Measurements from ENCODE around the gene SMURF1.
"Not testable (repeated sequence)": the region's sequence is repeated elsewhere in the genome, so short reads cannot be mapped to it uniquely, and the experiment has no call there.

SMURF1 gene

DNA sequence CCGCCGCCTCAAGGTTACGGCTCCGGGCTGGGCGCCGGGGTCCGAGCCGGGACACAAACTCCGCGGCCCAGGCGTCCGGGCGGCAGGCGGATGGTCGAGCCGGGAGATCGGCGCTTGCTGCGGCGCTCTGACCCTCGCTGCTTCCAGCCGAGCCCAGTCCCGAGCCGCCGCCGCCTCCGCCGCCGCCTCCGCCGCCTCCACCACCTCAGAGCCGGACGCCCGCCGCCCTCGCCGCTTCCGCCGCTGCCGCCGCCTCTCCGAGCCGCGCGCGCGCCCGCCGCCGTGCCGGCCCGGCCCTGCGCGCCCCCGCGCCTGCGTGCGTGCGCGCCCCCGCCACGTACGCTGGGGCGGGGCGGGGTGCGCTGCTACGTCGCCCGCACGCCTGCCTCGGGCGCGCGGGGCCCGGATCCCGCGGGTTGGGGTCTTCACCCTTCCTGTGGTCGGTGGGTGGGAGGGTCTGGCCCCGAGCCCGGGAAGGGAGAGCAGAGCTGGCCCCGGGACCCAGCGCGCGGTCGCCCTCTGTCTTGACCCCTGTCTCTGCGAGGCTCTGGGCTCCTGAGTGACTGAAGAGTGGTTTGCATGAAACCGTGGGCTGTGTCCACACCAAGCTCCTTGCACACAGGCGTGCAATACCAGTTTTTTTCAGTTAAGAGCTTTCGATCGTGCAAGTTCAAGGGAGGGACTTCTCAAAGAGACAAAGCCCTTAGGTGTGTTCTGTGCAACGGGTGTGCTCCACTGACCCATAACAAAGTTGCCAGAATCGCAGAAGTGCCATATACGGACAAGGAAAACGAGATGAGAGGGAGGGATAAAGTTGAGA, at the start of gene SMURF1:
SMURF1 (minus strand) TSS at position 256 of the 820 bp plus-strand sequence. CDS start 328 bp downstream, outside the sequence.
- DNase-seq, result peak; percentile 17 to 45

DNA sequence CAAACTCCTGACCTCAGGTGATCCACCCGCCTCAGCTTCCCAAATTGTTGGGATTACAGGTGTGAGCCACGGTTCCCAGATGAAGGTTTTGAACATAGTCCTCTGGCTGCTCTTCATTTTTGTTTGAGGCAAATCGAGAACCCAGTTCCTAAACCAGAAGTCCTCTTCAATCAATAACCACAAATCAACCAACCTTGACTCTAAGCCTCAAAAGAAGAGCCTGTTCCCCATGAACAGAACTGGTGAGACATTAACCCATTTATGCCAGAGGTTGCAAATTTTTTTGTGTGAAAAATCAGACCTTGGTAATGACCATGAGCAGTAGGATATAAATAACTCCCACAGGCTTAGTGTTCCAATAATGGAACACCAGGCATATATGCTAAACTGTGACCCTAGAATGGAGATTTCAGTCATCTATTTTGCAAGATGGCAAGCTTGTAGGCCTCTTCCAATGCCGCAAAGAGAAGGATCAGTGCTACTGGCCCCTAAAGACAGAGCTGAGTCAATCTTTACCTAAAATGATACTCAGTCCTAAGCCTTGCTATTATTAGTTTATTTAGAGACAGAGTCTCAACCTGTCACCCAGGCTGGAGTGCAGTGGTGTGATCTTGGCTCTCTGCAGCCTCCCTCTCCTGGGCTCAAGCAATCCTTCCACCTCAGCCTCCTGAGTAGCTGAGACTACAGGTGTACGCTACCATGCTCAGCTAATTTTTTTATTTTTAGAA, 48.1 kb upstream of the SMURF1 start:
- DNase-seq, result no peak

DNA sequence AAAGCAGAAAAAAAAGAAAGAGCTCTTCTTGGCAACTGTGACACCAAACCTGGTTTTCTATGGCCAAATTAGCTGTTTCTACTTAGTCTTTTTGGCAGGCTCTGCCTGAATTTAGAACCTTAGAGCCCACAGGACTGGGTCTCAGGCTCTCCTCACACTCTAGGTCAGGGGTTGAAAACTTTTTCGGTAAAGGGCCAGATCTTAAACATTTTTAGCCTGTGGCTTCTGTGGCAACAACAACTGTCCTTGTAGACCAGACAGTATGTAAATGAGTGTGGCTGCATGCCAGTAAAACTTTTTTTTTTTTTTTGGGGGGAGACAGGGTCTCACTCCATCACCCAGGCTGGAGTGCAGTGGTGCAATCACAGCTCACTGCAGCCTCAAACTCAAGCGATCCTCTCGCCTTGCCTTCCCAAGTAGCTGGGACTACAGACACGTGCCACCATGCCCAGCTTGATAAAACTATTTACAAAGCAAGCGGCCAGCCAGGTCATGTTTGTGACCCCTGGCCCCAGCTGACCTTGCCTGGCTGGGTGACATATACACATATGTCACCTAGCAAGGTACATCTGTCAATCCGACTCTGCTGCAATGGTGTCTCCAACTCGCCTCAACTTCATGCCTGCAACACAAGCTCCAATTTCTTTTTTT, 46.6 kb upstream of the SMURF1 start:
- DNase-seq, result no peak

DNA sequence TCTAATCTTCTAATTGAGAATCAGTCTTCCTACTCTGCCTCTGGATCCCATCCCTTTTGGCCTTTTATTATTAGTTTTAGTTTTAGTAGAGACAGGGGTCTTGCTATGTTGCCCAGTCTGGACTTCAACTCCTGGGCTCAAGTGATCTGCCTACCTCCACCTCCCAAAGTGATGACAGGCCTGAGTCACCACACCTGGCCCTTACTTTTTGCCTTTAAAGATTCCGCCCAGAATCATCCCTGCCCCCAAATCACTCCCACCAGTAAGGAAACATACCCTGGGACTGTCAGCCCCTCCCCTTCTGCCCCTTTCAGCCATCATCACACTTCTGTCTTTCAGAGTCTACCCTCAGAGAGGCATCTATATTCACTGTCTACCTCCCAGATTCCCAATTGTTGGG, 45.3 kb upstream of the SMURF1 start:
- DNase-seq, result no peak

DNA sequence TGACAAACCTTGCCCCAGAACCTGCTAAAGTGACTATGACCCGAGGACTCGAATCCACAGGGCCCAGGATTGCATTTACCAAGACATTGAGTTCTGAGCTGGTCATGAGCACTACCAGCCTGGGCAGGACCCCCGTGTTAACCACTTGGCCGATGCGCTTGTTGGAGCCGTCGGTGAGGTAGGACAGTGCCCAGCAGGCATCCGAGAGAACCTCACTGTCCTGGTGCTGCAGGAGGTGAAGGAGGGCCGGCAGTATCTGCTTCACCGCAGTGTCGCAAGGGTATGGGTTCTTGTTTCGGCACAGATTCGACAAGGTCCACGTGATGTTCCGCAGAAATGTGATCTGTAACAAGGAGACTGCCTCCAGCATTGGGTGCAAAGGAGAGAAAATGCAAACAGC, 44.3 kb upstream of the SMURF1 start:
- no peak for DNase-seq

DNA sequence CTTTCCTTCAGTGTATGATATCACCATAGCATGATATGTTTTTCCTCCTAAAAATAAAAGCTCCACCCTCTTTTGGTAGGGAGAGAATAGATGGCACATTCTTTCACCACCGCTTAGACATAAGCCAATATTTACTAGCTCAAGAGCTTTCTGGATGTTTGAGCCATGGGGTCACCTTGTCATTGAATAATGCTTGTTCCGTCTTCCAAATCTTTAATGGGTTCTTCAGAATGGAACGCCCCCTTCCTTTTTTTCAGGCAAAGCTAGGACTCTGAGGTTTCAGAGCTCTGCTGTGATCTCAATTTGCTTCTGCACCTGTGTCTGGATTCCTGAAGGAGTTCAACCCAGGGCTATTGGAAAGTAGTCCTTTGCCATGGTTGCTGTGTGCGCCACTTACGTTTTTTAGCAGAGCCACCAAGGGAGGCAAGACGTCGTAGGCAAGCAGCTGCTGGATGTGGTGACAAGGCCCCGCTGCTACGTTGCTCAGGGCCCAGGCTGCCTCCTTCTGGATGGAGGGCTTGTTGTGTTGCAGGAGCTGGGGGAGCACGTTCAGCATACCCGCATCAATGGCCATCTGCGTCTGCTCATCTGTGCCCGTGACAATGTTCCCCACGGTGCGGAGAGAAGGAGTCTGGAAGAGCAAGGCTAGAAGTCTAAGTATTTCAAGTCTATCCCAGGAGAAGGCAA, 40.8 kb upstream of the SMURF1 start:
- no peak for DNase-seq

DNA sequence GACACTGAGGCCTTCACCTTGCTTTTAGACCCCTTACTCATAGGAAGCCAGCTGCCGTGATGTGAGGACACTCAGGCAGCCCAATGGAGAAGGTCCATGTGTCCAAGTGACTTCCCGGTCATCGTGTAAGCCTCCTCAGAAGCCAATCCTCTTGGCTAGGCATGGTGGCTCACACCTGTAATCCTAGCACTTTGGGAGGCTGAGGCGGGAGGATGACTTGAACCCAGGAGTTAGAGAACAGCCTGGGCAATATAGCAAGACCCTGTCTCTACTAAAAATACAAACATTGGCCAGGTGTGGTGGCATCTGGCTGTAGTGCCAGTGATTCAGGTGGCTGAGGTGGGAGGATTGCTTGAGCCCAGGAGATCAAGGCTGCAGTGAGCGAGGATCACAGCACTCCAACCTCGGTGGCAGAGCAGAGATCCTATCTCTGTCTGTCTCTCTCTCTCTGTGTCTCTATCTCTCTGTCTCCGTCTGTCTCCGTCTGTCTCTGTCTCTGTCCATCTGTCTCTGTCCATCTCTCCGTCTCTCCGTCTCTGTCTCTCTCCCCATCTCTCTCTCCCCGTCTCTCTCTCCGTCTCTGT, 36.3 kb upstream of the SMURF1 start:
- DNase-seq, result no peak

DNA sequence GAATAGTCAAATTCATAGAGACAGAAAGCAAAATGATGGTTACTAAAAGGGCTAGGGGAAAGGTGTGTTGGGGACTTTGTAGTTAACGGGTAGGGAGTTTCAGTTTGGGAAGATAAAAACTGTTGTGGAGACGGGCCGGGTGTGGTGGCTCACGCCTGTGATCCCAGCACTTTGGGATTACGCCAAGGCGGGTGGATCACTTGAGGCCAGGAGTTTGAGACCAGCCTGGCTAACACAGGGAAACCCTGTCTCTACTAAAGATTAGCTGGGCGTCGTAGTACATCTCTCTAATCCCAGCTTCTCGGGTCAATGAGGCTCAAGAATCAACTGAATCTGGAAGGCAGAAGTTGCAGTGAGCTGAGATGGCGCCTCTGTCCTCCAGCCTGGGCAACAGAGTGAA, 33.3 kb upstream of the SMURF1 start:
- DNase-seq, result no peak

DNA sequence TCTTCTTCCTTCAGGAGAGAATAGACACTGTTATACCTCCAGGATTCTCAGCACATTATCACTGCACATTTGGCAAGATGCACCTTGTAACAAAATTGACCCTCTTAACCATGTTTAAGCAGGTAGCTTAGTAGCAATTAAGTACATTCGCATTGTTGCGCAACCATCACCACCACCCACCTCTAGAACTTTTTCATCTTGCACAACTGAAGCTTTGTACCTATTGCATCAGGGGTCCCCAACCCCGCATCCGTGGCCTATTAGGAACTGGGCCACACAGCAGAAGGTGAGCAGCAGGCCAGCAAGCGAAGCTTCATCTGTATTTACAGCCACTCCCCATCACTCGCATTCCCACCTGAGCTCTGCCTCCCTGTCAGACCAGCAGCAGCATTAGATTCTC, 29.9 kb upstream of the SMURF1 start:
- DNase-seq, result no peak

DNA sequence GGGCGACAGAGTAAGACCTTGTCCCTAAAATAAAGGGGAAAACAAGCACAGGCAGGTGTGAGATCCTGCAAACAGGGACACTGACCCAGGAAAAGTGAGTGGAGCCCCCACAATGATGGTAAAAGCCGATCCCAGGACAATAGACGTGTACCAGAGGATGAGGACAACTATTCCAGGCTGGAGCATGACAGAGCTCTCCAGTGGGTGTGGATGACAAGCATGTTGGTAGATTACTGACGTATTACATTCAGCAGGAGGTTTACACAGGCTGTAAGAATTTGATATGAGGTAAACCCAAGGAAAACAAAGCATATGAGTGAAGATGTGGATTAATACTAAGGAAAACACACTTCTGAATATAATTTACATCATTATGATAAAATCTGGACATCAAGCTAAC, 27.8 kb upstream of the SMURF1 start:
- DNase-seq, result no peak

DNA sequence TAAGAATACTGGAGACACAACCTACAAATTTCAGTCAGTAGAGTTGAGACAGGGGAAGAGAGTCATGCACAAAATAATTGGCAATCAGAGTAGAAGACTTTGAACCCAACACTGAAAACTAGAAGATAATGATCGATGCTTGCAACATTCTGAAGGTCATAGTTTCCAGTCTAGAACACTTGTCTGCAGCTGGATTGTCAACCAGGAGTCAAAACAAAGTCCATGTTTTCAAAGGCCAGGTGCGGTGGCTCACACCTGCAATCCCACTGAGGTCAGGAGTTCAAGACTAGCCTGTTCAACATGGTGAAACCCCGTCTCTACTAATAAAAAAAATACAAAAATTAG, 26.8 kb upstream of the SMURF1 start:
- DNase-seq, result no peak

DNA sequence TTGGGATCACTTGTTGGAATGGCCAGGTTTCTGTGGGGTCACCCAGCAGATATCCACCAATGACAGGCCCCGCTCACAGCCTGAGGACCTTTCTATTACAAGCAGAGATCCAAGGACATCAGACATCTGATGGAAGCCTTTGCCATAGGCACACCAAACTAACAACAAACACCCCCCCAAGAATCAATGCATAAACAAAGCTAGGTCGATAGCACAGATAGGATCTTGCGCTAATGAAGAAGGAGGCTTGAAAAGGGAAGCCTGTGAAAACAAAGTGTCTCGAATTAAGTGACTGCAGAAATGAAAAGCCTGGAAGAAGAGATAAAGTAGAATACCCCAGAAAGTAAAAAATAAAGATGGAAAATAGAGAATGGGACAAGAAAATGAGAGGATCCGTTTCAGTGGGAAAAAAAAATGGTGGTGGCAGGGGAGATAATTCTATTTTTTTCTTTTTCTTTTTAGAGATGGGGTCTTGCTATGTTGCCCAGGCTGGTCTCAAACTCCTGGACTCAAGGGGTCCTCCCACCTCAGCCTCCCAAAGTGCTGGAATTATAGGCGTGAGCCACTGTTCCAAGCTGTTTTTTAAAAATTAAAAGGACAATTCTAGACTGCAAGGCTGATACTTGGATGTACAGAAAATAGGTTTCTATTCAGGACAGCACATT, 26.3 kb upstream of the SMURF1 start:
- no peak for DNase-seq

DNA sequence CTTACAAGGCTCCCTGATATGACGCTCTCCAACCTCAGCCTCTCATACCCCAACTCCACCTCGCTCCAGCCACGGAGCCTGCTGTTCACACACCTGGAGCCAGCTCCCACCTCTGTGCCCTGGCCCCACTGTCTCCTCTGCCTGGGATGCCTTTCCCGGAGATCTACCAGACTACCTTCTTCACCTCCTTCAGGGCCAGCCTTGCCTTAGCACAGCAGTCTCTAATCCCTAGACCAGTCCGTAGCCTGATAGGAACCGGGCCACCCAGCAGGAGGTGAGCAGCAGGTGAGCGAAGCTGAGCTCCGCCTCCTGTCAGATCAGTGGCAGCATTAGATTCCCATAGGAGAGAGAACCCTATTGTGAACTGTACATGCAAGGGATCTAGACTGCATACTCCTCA, 23.2 kb upstream of the SMURF1 start:
- no peak for DNase-seq

DNA sequence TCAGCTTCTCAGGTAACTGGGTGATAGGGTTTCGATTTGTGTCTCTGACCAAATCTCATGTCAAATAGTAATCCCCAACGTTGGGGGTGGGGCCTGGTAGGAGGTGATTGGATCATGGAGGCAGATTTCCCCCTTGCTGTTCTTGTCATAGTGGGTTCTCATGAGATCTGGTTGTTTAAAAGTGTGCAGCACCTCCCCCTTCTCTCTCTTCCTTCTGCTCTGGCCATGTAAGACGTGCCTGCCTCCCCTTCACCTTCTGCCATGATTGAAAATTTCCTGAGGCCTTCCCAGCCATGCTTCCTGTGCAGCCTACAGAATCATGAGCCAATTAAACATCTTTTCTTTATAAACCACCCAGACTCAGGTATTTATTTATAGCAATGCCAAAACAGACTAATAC, 21.9 kb upstream of the SMURF1 start:
- DNase-seq, result no peak

DNA sequence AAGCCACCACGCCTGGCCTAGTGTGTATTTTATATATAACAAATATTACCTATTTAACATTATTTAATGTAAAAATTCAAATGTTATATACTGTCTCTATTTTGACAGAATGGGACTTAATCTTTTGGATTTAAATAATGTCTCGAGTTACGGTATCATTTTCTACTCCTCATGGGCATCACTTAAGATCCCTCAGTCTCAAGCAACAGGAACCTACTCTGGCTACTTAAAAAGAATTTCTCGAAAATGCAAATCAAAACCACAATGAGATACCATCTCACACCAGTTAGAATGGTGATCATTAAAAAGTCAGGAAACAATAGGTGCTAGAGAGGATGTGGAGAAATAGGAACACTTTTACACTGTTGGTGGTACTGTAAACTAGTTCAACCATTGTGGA, 19.8 kb upstream of the SMURF1 start:
- not testable (repeated sequence) for DNase-seq

DNA sequence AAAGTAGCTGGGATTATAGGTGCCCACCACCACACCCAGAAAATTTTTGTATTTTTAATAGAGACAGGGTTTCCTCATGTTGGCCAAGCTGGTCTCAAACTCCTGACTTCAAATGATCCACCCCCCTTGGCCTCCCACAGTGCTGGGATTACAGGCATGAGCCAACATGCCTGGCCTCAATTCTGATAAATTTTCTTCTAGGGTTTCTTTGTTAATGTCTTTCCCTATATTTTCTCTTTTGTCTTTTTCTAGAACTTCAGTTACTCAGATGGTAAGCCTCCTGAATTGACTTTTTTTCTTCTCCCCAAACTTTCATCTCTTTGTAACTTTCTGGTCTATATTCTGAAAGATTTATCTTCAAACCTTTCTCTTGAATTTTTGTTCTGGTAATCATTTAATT, 12.7 kb upstream of the SMURF1 start:
- DNase-seq, result no peak

DNA sequence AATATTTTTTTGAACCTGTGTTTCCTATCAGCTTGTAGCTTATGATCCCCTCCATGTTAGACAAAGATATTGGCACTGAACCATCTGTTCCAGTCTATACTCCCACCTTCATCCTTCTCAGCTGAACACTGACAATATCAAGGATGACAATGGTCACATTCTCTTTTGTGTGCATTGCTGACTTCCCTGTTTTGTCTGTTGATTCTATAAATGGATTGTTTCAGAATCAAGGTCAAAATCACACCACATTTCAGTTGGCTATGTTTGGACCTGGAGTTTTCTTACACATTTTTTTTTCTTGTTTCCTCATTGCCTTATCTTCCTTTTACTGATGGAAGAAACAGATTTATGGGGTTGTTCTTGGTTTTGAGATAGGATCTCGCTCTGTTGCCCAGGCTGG, 11.3 kb upstream of the SMURF1 start:
- peak in 1 of 2 donors; percentile 40 for DNase-seq

DNA sequence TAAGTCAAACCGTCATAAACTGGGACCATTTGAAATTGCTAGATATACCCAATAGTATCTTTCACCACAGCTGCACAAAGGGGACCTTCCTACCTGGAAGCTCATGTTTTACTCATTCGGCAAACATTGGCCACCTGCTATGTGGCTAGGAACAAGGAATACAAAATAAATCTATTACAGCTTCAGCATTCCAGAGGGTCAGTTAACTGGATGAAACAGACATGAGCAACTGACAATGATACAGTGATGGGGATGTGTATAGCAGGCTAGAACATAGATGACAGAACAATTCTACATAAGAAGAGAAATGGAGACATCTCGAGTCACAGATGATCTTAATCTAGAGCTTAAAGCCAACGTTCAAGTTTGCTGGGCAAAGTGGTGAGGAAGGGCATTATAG, 3.1 kb upstream of the SMURF1 start:
- DNase-seq, result no peak

DNA sequence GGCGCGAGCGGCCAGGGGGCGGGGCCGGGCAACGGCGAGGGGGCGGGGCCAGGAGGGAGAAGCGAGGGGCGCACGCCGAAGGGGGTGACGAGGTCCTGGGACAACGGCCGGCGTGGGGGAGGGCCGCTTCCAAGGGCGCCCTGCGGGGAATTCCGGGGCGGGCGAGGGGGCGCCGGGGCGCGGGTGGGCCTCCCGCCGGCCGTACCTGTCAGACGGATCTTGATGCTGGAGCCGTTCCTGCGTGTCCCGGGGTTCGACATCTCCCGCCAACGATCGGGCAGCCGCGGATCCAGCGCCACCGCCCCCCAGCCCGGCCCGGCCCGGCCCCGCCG, 421 bp downstream of the SMURF1 start:
- no peak for DNase-seq

DNA sequence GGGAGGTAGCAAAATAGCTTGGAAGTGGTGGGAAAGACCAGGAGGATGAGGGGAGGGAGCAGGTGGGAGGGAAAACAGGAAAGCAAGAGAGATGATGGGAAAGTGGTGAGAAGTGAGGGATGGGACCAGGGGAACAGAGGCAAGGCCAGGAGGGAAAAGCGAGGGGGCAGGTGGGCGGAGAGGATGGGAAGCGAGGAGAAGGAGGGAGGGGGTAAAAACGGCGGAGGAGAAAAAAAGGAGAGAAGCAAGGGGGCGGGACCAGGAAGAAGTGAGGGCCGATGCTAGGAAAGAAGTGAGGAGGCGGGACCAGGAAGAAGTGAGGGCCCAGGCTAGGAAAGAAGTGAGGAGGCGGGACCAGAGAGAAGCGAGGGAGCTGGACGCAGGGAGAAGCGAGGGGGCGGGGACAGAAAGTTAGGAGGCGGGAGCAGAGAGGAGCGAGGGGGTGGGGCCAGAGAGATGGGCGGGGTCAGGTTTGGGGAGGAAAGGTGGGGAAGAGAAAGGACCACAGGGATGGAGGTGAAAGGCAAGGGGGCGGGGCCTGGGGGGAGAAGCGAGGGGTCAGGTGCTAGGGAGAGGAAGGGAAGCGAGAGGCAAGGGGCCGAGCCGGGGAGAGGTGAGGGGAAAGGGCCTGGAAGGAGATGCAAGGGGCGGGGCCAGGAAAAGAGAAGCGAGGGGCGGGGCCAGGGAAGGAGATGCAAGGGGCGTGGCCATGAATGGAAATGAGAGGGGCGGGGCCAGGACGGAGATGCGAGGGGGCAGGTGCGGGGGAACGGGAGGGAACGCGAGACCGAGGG, 984 bp downstream of the SMURF1 start:
- DNase-seq, result peak; percentile 46 to 86

DNA sequence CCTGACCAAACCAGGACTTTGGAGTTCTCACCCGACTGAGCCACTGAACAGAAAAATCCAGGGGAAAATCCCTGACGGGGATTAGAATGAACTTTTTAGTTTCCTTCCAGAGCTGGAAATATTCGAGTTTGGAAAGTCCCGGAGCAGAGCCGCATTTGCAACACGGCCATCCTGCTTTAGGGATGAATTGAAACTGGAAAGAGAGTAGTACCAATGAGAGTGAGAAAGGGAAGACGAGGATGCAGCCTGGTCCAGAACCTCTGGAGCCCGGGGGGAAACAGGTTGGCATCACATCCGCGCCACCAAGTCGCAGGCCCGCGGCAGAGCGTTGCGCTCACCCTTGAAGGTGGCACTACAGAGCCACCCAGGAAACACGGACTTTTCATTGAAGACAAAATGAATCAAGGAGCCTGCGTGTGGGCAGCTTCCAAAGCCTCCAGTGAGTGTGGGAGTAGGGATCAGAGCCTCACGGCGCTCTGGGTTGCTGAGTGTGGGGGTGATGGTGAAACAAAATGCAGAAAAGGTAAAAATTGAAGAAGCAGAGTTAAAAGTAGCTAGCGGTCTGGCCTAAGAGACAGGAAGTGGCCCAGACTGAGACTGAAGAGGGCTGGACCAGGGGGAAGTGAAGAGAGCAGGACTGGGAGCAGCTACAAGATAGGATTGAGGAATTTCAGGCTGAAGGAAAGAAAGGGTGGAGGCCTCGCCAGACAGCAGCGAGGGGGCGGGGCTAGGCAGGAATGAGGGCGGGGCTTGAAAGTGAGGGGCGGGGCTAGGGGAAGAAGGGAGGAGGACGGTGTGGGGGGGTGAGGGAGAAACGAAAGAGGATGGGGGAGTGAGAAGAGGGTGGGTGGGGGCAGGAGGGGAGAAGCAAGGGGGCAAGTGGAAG, 1.8 kb downstream of the SMURF1 start:
- DNase-seq, result peak in 1 of 2 donors; percentile 6

All from bone marrow (tissue), 2 donors.